ENCODE data around the gene WDR35. TPM values are rescaled to one million over a fixed set of nuclear protein-coding genes. Genes with fewer than 3 reads are reported as not detected.
A peak's percentile ranks its signal among the peaks of the same experiment; 100 is the strongest.

Gene WDR35
- polyA plus RNA-seq (2012; ENCODE audit: low read depth, missing spikeins), result 3.1 TPM

- DNase-seq (ENCODE audit: insufficient read length, low spot score) (peak; percentile 92), FAIRE-seq (peak; percentile 99)
- peak; percentile 38; the same call in 1 of the 2 replicates for TF ChIP-seq POLR2A (IDR thresholded peaks at IDR 0.05; ENCODE audit: low read depth, low read length)
- TF ChIP-seq PAX5 (IDR thresholded peaks at IDR 0.05; ENCODE audit: insufficient read depth, low read length, severe bottlenecking), result no peak
- TF ChIP-seq TAF1 (IDR thresholded peaks at IDR 0.05; ENCODE audit: low read depth, low read length), result 0 out of 2 replicates have a peak, but pooled peaks have one; percentile 31
Measured at GRCh38 chr2:19989667-19990415, at the start of gene WDR35. Gene WDR35 (minus strand): TSS chr2:19990105. CDS start chr2:19990015, 90 bp downstream.

- TF ChIP-seq POU2F2 (IDR thresholded peaks at IDR 0.05; ENCODE audit: low read depth, low read length) (no peak), POLR2A (IDR thresholded peaks at IDR 0.05; ENCODE audit: low read depth, low read length) (no peak), POLR2AphosphoS5 (IDR thresholded peaks at IDR 0.05; ENCODE audit: low read depth, low read length) (no peak), TAF1 (IDR thresholded peaks at IDR 0.05; ENCODE audit: low read depth, low read length) (no peak), PAX5 (IDR thresholded peaks at IDR 0.05; ENCODE audit: insufficient read depth, low read length, severe bottlenecking) (no peak)
- FAIRE-seq (no peak), DNase-seq (ENCODE audit: insufficient read length, low spot score) (no peak)
Measured at GRCh38 chr2:20037660-20038059, 47.8 kb upstream of the WDR35 start.

GRCh38 chr2:20035955-20036666, 46.2 kb upstream of the WDR35 start:
- DNase-seq (ENCODE audit: insufficient read length, low spot score) (no peak), FAIRE-seq (no peak)
- TF ChIP-seq TAF1 (IDR thresholded peaks at IDR 0.05; ENCODE audit: low read depth, low read length) (no peak), POLR2AphosphoS5 (IDR thresholded peaks at IDR 0.05; ENCODE audit: low read depth, low read length) (no peak), POU2F2 (IDR thresholded peaks at IDR 0.05; ENCODE audit: low read depth, low read length) (no peak), POLR2A (IDR thresholded peaks at IDR 0.05; ENCODE audit: low read depth, low read length) (no peak), SPI1 (IDR thresholded peaks at IDR 0.05; ENCODE audit: low read depth, low read length) (no peak), PAX5 (IDR thresholded peaks at IDR 0.05; ENCODE audit: insufficient read depth, low read length, severe bottlenecking) (no peak)

DNA sequence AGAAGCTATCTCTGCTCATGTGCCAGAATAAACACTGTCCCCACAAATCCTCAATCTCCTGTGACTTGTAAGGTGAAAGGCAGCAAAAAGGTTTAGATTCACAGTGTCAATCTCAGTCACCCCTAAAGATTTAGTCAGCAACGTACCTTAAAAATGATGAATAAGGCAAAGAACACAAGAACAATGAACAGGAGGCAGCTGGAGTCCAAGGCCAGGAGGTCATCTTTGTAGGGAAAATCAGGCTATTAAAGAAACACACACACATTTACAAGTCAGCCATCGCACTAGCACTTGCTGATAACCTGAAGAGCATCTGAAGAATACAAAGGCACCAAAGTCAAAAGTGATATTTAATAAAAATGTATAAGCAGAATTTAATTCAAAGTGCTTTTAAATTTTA, 44.9 kb upstream of the WDR35 start:
- TF ChIP-seq POLR2A (IDR thresholded peaks at IDR 0.05; ENCODE audit: low read depth, low read length) (no peak), SPI1 (IDR thresholded peaks at IDR 0.05; ENCODE audit: low read depth, low read length) (no peak), PAX5 (IDR thresholded peaks at IDR 0.05; ENCODE audit: insufficient read depth, low read length, severe bottlenecking) (no peak), POU2F2 (IDR thresholded peaks at IDR 0.05; ENCODE audit: low read depth, low read length) (no peak), TAF1 (IDR thresholded peaks at IDR 0.05; ENCODE audit: low read depth, low read length) (no peak), POLR2AphosphoS5 (IDR thresholded peaks at IDR 0.05; ENCODE audit: low read depth, low read length) (no peak)
- no peak for FAIRE-seq

DNA sequence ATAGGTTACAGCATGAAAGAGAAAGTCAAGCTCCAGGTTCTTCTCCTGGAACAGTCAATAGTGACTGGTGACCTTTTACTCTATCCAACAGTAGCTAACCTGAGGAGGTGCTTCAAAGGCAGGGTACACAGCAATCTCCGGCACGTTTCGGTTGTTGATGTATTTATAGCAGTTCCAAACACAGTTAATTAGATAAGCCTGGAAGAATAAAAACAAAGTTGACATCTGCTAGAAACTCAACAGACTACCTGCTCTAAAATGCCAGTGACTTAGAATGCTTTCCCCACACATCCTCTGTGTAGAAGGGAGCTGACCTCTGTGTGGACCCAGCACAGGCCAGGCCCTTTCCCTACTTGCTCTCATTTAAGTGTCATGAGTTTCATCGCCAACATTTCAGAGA, 44.3 kb upstream of the WDR35 start:
- no peak for DNase-seq (ENCODE audit: insufficient read length, low spot score)
- TF ChIP-seq POLR2A (IDR thresholded peaks at IDR 0.05; ENCODE audit: low read depth, low read length) (no peak), POU2F2 (IDR thresholded peaks at IDR 0.05; ENCODE audit: low read depth, low read length) (no peak), PAX5 (IDR thresholded peaks at IDR 0.05; ENCODE audit: insufficient read depth, low read length, severe bottlenecking) (no peak), POLR2AphosphoS5 (IDR thresholded peaks at IDR 0.05; ENCODE audit: low read depth, low read length) (no peak), SPI1 (IDR thresholded peaks at IDR 0.05; ENCODE audit: low read depth, low read length) (no peak), TAF1 (IDR thresholded peaks at IDR 0.05; ENCODE audit: low read depth, low read length) (no peak)
- no peak for FAIRE-seq

More for the DNA sequence above, 44.9 kb upstream of the WDR35 start:
- no peak for DNase-seq (ENCODE audit: insufficient read length, low spot score)

DNA sequence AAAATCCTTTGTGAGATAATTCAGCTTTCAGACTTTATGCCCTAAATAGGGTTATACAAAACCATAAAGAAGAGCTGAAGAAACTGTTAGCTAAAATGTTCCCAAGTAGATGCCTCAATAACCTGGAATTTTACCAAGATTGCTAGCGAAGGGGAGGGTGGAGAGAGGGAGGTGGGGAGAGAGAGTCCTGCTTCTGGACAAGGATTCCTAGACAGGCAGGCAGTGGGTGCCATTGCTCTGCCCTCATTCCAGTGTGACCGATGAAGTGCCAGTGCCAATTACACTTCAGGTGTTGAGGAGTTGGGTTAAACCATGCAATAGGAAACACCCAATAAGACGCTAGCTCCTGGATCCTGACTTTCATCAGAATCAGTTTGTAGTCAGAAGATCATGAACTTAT, 43.4 kb upstream of the WDR35 start:
- no peak for FAIRE-seq
- TF ChIP-seq TAF1 (IDR thresholded peaks at IDR 0.05; ENCODE audit: low read depth, low read length) (no peak), PAX5 (IDR thresholded peaks at IDR 0.05; ENCODE audit: insufficient read depth, low read length, severe bottlenecking) (no peak), POU2F2 (IDR thresholded peaks at IDR 0.05; ENCODE audit: low read depth, low read length) (no peak), SPI1 (IDR thresholded peaks at IDR 0.05; ENCODE audit: low read depth, low read length) (no peak), POLR2AphosphoS5 (IDR thresholded peaks at IDR 0.05; ENCODE audit: low read depth, low read length) (no peak), POLR2A (IDR thresholded peaks at IDR 0.05; ENCODE audit: low read depth, low read length) (no peak)
- no peak for DNase-seq (ENCODE audit: insufficient read length, low spot score)

- no peak for FAIRE-seq
- DNase-seq (ENCODE audit: insufficient read length, low spot score), result no peak
- no peak for TF ChIP-seq POLR2AphosphoS5 (IDR thresholded peaks at IDR 0.05; ENCODE audit: low read depth, low read length)
- TF ChIP-seq SPI1 (IDR thresholded peaks at IDR 0.05; ENCODE audit: low read depth, low read length), result no peak
- TF ChIP-seq POU2F2 (IDR thresholded peaks at IDR 0.05; ENCODE audit: low read depth, low read length), result no peak
- TF ChIP-seq TAF1 (IDR thresholded peaks at IDR 0.05; ENCODE audit: low read depth, low read length), result no peak
- TF ChIP-seq PAX5 (IDR thresholded peaks at IDR 0.05; ENCODE audit: insufficient read depth, low read length, severe bottlenecking), result no peak
- TF ChIP-seq POLR2A (IDR thresholded peaks at IDR 0.05; ENCODE audit: low read depth, low read length), result no peak
Measured at GRCh38 chr2:20030224-20030623, 40.3 kb upstream of the WDR35 start.

- no peak for TF ChIP-seq POU2F2 (IDR thresholded peaks at IDR 0.05; ENCODE audit: low read depth, low read length)
- FAIRE-seq (no peak), DNase-seq (ENCODE audit: insufficient read length, low spot score) (no peak)
Measured at GRCh38 chr2:20027705-20028434, 38.0 kb upstream of the WDR35 start.

GRCh38 chr2:20027260-20027677, 37.4 kb upstream of the WDR35 start:
- TF ChIP-seq TAF1 (IDR thresholded peaks at IDR 0.05; ENCODE audit: low read depth, low read length), result no peak
- TF ChIP-seq POLR2AphosphoS5 (IDR thresholded peaks at IDR 0.05; ENCODE audit: low read depth, low read length), result no peak
- no peak for TF ChIP-seq SPI1 (IDR thresholded peaks at IDR 0.05; ENCODE audit: low read depth, low read length)
- TF ChIP-seq POLR2A (IDR thresholded peaks at IDR 0.05; ENCODE audit: low read depth, low read length), result no peak
- TF ChIP-seq POU2F2 (IDR thresholded peaks at IDR 0.05; ENCODE audit: low read depth, low read length), result no peak
- no peak for TF ChIP-seq PAX5 (IDR thresholded peaks at IDR 0.05; ENCODE audit: insufficient read depth, low read length, severe bottlenecking)
- FAIRE-seq (no peak), DNase-seq (ENCODE audit: insufficient read length, low spot score) (no peak)
